LNCaP clone FGC (cell line): ENCODE results near the gene MLX.
"Not testable (repeated sequence)": the region's sequence is repeated elsewhere in the genome, so short reads cannot be mapped to it uniquely, and the experiment has no call there.

Source experiments
- DNase-seq: peaks from one replicate; pipeline ENCODE4 v3.0.0-alpha.2; 2011; ENCODE audit warnings: low read depth
- H3K4me3 ChIP-seq: 2 replicates; pipeline ENCODE4 v1.5.1; 2011; ENCODE audit warnings: mild to moderate bottlenecking, low read depth, low read length, control low read depth
- CTCF ChIP-seq: IDR thresholded peaks from 2 replicates; pipeline ENCODE4 v1.5.1; 2012; ENCODE audit warnings: mild to moderate bottlenecking; ENCODE audit not compliant: control insufficient read depth, insufficient read depth; ENCODE audit errors: extremely low read depth

Gene MLX

GRCh38 chr17:42544874-42545283, 22.0 kb upstream of the MLX start:
- H3K4me3 ChIP-seq = no peak overlapping the region
- TF ChIP-seq CTCF = no peak
- DNase-seq = no peak

GRCh38 chr17:42545755-42546505, 21.0 kb upstream of the MLX start:
- not testable (repeated sequence) for DNase-seq, H3K4me3 ChIP-seq

GRCh38 chr17:42547001-42547461, 19.9 kb upstream of the MLX start:
- DNase-seq = no peak
- no peak for TF ChIP-seq CTCF
- H3K4me3 ChIP-seq = no peak overlapping the region

- H3K4me3 ChIP-seq = no peak overlapping the region
- TF ChIP-seq CTCF = no peak
- no peak for DNase-seq
Measured at GRCh38 chr17:42547698-42548069, 19.2 kb upstream of the MLX start.

GRCh38 chr17:42548070-42548837, 18.6 kb upstream of the MLX start:
- TF ChIP-seq CTCF = no peak
- no peak overlapping the region for H3K4me3 ChIP-seq
- no peak for DNase-seq

- DNase-seq = no peak
- no peak for TF ChIP-seq CTCF
- no peak overlapping the region for H3K4me3 ChIP-seq
Measured at GRCh38 chr17:42548993-42549755, 17.7 kb upstream of the MLX start.

- not testable (repeated sequence) for DNase-seq
- peak within 1 kb of the TSS; percentile 87 for H3K4me3 ChIP-seq
Measured at GRCh38 chr17:42552736-42553135, 14.2 kb upstream of the MLX start, which contains the start of gene HSD17B1. TSS of gene HSD17B1 (plus strand) at chr17:42552923. CDS start at chr17:42552934, 11 bp downstream.
